BE2C (cell line): ENCODE results near the gene WWOX.

Source experiments
- DNase-seq: peaks from one replicate; pipeline ENCODE4 v3.0.0-alpha.2; 2020
- H3K27me3 ChIP-seq: fragments of 250-450 bp; sonication (Bioruptor Pico); 2 replicates; pipeline ENCODE4 v1.5.1; 2020; ENCODE audit warnings: mild to moderate bottlenecking
- H3K36me3 ChIP-seq: fragments of 250-450 bp; sonication (Bioruptor Pico); 2 replicates; pipeline ENCODE4 v1.5.1; 2020; ENCODE audit warnings: mild to moderate bottlenecking
- H3K4me1 ChIP-seq: fragments of 250-450 bp; sonication (Bioruptor Pico); 2 replicates; pipeline ENCODE4 v1.5.1; 2020
- H3K4me3 ChIP-seq: 2 replicates; pipeline ENCODE4 v1.5.1; 2011; ENCODE audit warnings: low read depth, low read length
- H3K9me3 ChIP-seq: fragments of 250-450 bp; sonication (Bioruptor Pico); 2 replicates; pipeline ENCODE4 v1.5.1; 2020
- CTCF ChIP-seq: IDR thresholded peaks from 2 replicates; pipeline ENCODE4 v1.5.1; 2012; ENCODE audit warnings: mild to moderate bottlenecking, low read depth, low read length

Gene WWOX

GRCh38 chr16:78606545-78606944 is 507.1 kb downstream of the WWOX start:
- no peak for DNase-seq
- no peaks in the 10 kb centered on the region for H3K9me3 ChIP-seq
- no peaks in the 10 kb centered on the region for H3K36me3 ChIP-seq
- no peak overlapping the region for H3K4me3 ChIP-seq
- H3K4me1 ChIP-seq, result no peaks in the 10 kb centered on the region
- H3K27me3 ChIP-seq, result no peaks in the 10 kb centered on the region
- no peak for TF ChIP-seq CTCF

GRCh38 chr16:78607022-78607421 is 507.6 kb downstream of the WWOX start:
- H3K4me3 ChIP-seq, result no peak overlapping the region
- TF ChIP-seq CTCF, result no peak
- H3K36me3 ChIP-seq, result no peaks in the 10 kb centered on the region
- H3K27me3 ChIP-seq, result no peaks in the 10 kb centered on the region
- no peak for DNase-seq
- no peaks in the 10 kb centered on the region for H3K4me1 ChIP-seq
- H3K9me3 ChIP-seq, result no peaks in the 10 kb centered on the region; the same call in 1 of the 2 replicates

GRCh38 chr16:78607465-78607864 is 508.0 kb downstream of the WWOX start:
- H3K4me1 ChIP-seq, result no peaks in the 10 kb centered on the region
- H3K4me3 ChIP-seq, result no peak overlapping the region
- H3K9me3 ChIP-seq, result no peaks in the 10 kb centered on the region; the same call in 1 of the 2 replicates
- TF ChIP-seq CTCF, result no peak
- H3K36me3 ChIP-seq, result no peaks in the 10 kb centered on the region
- no peaks in the 10 kb centered on the region for H3K27me3 ChIP-seq
- no peak for DNase-seq

- H3K4me3 ChIP-seq, result no peak overlapping the region
- DNase-seq, result no peak
- no peaks in the 10 kb centered on the region for H3K4me1 ChIP-seq
- H3K9me3 ChIP-seq, result no peaks in the 10 kb centered on the region; the same call in 1 of the 2 replicates
- TF ChIP-seq CTCF, result no peak
- no peaks in the 10 kb centered on the region for H3K27me3 ChIP-seq
- no peaks in the 10 kb centered on the region for H3K36me3 ChIP-seq
These were observed 508.9 kb downstream of the WWOX start for GRCh38 chr16:78608305-78608776.

- no peak for DNase-seq
- Histone ChIP-seq H3K36me3 (no peaks in the 10 kb centered on the region), H3K4me1 (no peaks in the 10 kb centered on the region), H3K27me3 (no peaks in the 10 kb centered on the region), H3K4me3 (no peak overlapping the region), H3K9me3 (no peaks in the 10 kb centered on the region; the same call in 1 of the 2 replicates)
- no peak for TF ChIP-seq CTCF
These were observed 510.2 kb downstream of the WWOX start for GRCh38 chr16:78609402-78610274.

GRCh38 chr16:78611318-78611717 is 511.9 kb downstream of the WWOX start:
- TF ChIP-seq CTCF, result no peak
- H3K27me3 ChIP-seq, result no peaks in the 10 kb centered on the region
- DNase-seq, result no peak

More at GRCh38 chr16:78611318-78611717, 511.9 kb downstream of the WWOX start:
- Histone ChIP-seq H3K4me1 (no peaks in the 10 kb centered on the region), H3K9me3 (no peaks in the 10 kb centered on the region; the same call in 1 of the 2 replicates), H3K36me3 (no peaks in the 10 kb centered on the region), H3K4me3 (no peak overlapping the region)
